Testis (tissue), 5 donors: ENCODE measurements around the gene PCSK6. TPM values are rescaled to one million over a fixed set of nuclear protein-coding genes. Genes with fewer than 3 reads are reported as not detected.

Source experiments
- DNase-seq: peaks from one replicate; pipeline ENCODE4 v3.0.0-alpha.2; 2019
- H3K27ac ChIP-seq, 2 donors: fragments of 200-600 bp; sonication (generic); one replicate each; pipeline ENCODE4 v1.5.1; 2019
- H3K27me3 ChIP-seq: fragments of 200-600 bp; sonication (generic); one replicate; pipeline ENCODE4 v1.5.1; 2019
- H3K36me3 ChIP-seq: fragments of 200-600 bp; sonication (generic); one replicate; pipeline ENCODE4 v1.5.1; 2017; ENCODE audit warnings: low read depth; ENCODE audit errors: missing control alignments
- H3K4me1 ChIP-seq: fragments of 200-600 bp; sonication (generic); one replicate; pipeline ENCODE4 v1.5.1; 2019
- H3K4me3 ChIP-seq, 2 donors: fragments of 200-600 bp; sonication (generic); one replicate each; pipeline ENCODE4 v1.5.1; 2017 to 2019
- H3K9me3 ChIP-seq: fragments of 200-600 bp; sonication (generic); one replicate; pipeline ENCODE4 v1.5.1; 2017
- CTCF ChIP-seq, 3 experiments: fragments of 450-650 bp in 2 of 3; fragments of 200-600 bp in 1 of 3; sonication (generic) in 1 of 3; IDR thresholded peaks; one replicate each; pipeline ENCODE4 v1.5.1; 2016 to 2019; ENCODE audit warnings: antibody characterized with exemption in 3 of 3, mild to moderate bottlenecking in 2 of 3, moderate library complexity in 1 of 3
- POLR2A ChIP-seq: fragments of 450-650 bp; IDR thresholded peaks from one replicate; pipeline ENCODE4 v1.6.1; 2017; ENCODE audit warnings: antibody characterized with exemption, mild to moderate bottlenecking, moderate library complexity
- WGBS, 2 donors: methylation state at CpG; one replicate each; pipeline ENCODE4 v1.1.5; 2018; 5-methylcytosine and 5-hydroxymethylcytosine counted together
- intact Hi-C: fragments of 100-400 bp; cut with DNase I; formaldehyde crosslinking; loops from one replicate; pipeline ENCODE4 v1.15.1; 2023; ENCODE audit warnings: low total_unique reads
- long read RNA-seq, 2 donors: transcript quantifications; one replicate each; lab custom pipeline, GENCODE V29; 2026
- polyA plus RNA-seq: library from polyadenylated mRNA; stranded (reverse); fragments of 350-450 nt; fragmentation: Illumina TruSeq; extraction: RNeasy Lipid Tissue Mini Kit (QIAGEN cat#74804); gene quantifications from one replicate; pipeline ENCODE4 v1.2.3, GENCODE V29; 2014; ENCODE audit warnings: low read depth, low replicate concordance; ENCODE audit not compliant: insufficient read depth
- total RNA-seq, 2 donors: library from RNA; depleted of rRNA; stranded (reverse); fragments of >200 nt; gene quantifications; one replicate each; pipeline ENCODE4 v1.2.3, GENCODE V29; 2016

The PCSK6 gene
- total RNA-seq (100 to 1,000 TPM in 1 of 2 donors, 10 to 100 TPM in 1; 95.4 to 156 TPM), polyA plus RNA-seq (43.9 TPM)
- long read RNA-seq, donor 1, full-length matches to known transcripts: 11 of 11 reads
- long read RNA-seq, donor 1, partial matches to known transcripts: 0 of 11 reads
- long read RNA-seq, donor 1, other reads (novel, unspliced or antisense): 0 of 11 reads
- long read RNA-seq, donor 2, full-length matches to known transcripts: 8 of 13 reads
- long read RNA-seq, donor 2, partial matches to known transcripts: 5 of 13 reads
- long read RNA-seq, donor 2, other reads (novel, unspliced or antisense): 0 of 13 reads

GRCh38 chr15:101489599-101490407, at the start of gene PCSK6:
Gene PCSK6, minus strand, starts transcription at chr15:101489707. Its CDS starts 37 bp downstream, at chr15:101489670.
- DNase-seq: no peak
- H3K27ac ChIP-seq: peak within 1 kb of the TSS; percentile 77
- WGBS, 2 donors: 37% methylated on average over 42 of the region's 111 CpGs; no CpG with 5 or more reads in 1 of the 2 donors

GRCh38 chr15:101538996-101539395, 49.5 kb upstream of the PCSK6 start:
- no peak overlapping the region for H3K4me3 ChIP-seq
- TF ChIP-seq CTCF (IDR thresholded peaks at IDR 0.05) (no peak), POLR2A (no peak)
- 95 to 96% methylated on average over 5 of the region's 5 CpGs for WGBS, 2 donors

More at GRCh38 chr15:101489599-101490407, at the start of gene PCSK6:
- H3K36me3 ChIP-seq: no peaks in the 10 kb centered on the region
- TF ChIP-seq CTCF (IDR thresholded peaks at IDR 0.05): no peak
- TF ChIP-seq POLR2A: no peak
- no peaks in the 10 kb centered on the region for H3K9me3 ChIP-seq
- H3K27me3 ChIP-seq: no peaks in the 10 kb centered on the region
- intact Hi-C loops: no loop called here
- H3K4me3 ChIP-seq: peak within 1 kb of the TSS; percentile 49 to 61
- peaks cover 9% of the 10 kb centered on the region for H3K4me1 ChIP-seq

GRCh38 chr15:101538177-101538576, 48.7 kb upstream of the PCSK6 start:
- intact Hi-C loops: no loop called here
- Histone ChIP-seq H3K9me3 (no peaks in the 10 kb centered on the region), H3K27ac (no peak overlapping the region), H3K27me3 (no peaks in the 10 kb centered on the region), H3K36me3 (no peaks in the 10 kb centered on the region), H3K4me1 (peaks cover 5% of the 10 kb centered on the region), H3K4me3 (no peak overlapping the region)
- DNase-seq: no peak
- TF ChIP-seq CTCF (IDR thresholded peaks at IDR 0.05) (no peak), POLR2A (no peak)
- WGBS, 2 donors: 92% methylated on average over 3 of the region's 3 CpGs

More at GRCh38 chr15:101538996-101539395, 49.5 kb upstream of the PCSK6 start:
- no peaks in the 10 kb centered on the region for H3K27me3 ChIP-seq
- DNase-seq: no peak
- peaks cover 5% of the 10 kb centered on the region for H3K4me1 ChIP-seq
- no peaks in the 10 kb centered on the region for H3K9me3 ChIP-seq
- intact Hi-C loops: no loop called here
- no peaks in the 10 kb centered on the region for H3K36me3 ChIP-seq
- H3K27ac ChIP-seq: no peak overlapping the region

GRCh38 chr15:101537483-101538080, 48.1 kb upstream of the PCSK6 start:
- Histone ChIP-seq H3K27me3 (no peaks in the 10 kb centered on the region), H3K9me3 (no peaks in the 10 kb centered on the region), H3K27ac (no peak overlapping the region), H3K4me1 (peaks cover 5% of the 10 kb centered on the region), H3K4me3 (no peak overlapping the region), H3K36me3 (no peaks in the 10 kb centered on the region)
- 46 to 52% methylated on average over 2 of the region's 2 CpGs for WGBS, 2 donors
- no peak for TF ChIP-seq CTCF (IDR thresholded peaks at IDR 0.05)
- TF ChIP-seq POLR2A: no peak
- intact Hi-C loops: no loop called here
- no peak for DNase-seq
